Body of pancreas (tissue), 4 donors: ENCODE measurements around the gene RBM4B. TPM values are rescaled to one million over a fixed set of nuclear protein-coding genes. Genes with fewer than 3 reads are reported as not detected.

Source experiments
- ATAC-seq: fragments of 150-250 bp; one replicate; pipeline ENCODE4 v1.9.1; 2016
- DNase-seq, 4 donors: peaks; one replicate each; pipeline ENCODE4 v3.0.0-alpha.2; 2019
- H3K27ac ChIP-seq, 4 donors: fragments of 200-600 bp; sonication (generic); 1 replicate in 3 of 4; 2 replicates in 1 of 4; pipeline versions ENCODE4 v1.5.1 to v1.6.1; 2016 to 2019; ENCODE audit warnings: mild to moderate bottlenecking in 1 of 4, mixed read lengths in 1 of 4, moderate library complexity in 1 of 4
- H3K27me3 ChIP-seq, 2 donors: fragments of 200-600 bp; sonication (generic); one replicate each; pipeline ENCODE4 v1.6.0; 2016; ENCODE audit warnings: mild to moderate bottlenecking in 1 of 2
- H3K36me3 ChIP-seq, 2 donors: fragments of 200-600 bp; sonication (generic); replicated peaks in 1 of 2; 2 replicates each; pipeline ENCODE4 v1.5.1; 2016; ENCODE audit warnings: low read depth in 2 of 2; ENCODE audit not compliant: insufficient read depth in 1 of 2
- H3K4me1 ChIP-seq: fragments of 200-600 bp; sonication (generic); one replicate; pipeline ENCODE4 v1.6.0; 2016
- H3K4me3 ChIP-seq, 2 donors: fragments of 200-600 bp; sonication (generic); 1 replicate in 1 of 2; 2 replicates in 1 of 2; pipeline ENCODE4 v1.5.1; 2016 to 2019
- H3K9me3 ChIP-seq, 3 donors: fragments of 200-600 bp; sonication (generic); 1 replicate in 2 of 3; 2 replicates in 1 of 3; pipeline ENCODE4 v1.5.1; 2016
- POLR2A ChIP-seq, 3 donors: fragments of 450-650 bp; IDR thresholded peaks; one replicate each; pipeline ENCODE4 v1.6.1; 2016; ENCODE audit warnings: antibody characterized with exemption in 3 of 3, mild to moderate bottlenecking in 2 of 3
- WGBS, 2 donors: methylation state at CpG; one replicate each; pipeline ENCODE4 v1.1.5; 2017; 5-methylcytosine and 5-hydroxymethylcytosine counted together
- intact Hi-C: fragments of 100-400 bp; cut with DNase I; formaldehyde crosslinking; loops from one replicate; pipeline ENCODE4 v1.15.1; 2023
- total RNA-seq, 2 donors: library from RNA; depleted of rRNA; stranded (reverse); fragments of >200 nt; gene quantifications; one replicate each; pipeline ENCODE4 v1.1.0, GENCODE V29; 2016
- TF ChIP-seq, protein P1 (sequence below), 7 experiments: fragments of 450-650 bp in 4 of 7; fragments of 200-600 bp in 3 of 7; sonication (generic) in 3 of 7; IDR thresholded peaks; one replicate each; pipeline ENCODE4 v1.5.1; 2016 to 2019; ENCODE audit warnings: antibody characterized with exemption in 7 of 7

Gene RBM4B
- total RNA-seq, 2 donors from 2014 or later: 13.2 to 22.6 TPM

DNA sequence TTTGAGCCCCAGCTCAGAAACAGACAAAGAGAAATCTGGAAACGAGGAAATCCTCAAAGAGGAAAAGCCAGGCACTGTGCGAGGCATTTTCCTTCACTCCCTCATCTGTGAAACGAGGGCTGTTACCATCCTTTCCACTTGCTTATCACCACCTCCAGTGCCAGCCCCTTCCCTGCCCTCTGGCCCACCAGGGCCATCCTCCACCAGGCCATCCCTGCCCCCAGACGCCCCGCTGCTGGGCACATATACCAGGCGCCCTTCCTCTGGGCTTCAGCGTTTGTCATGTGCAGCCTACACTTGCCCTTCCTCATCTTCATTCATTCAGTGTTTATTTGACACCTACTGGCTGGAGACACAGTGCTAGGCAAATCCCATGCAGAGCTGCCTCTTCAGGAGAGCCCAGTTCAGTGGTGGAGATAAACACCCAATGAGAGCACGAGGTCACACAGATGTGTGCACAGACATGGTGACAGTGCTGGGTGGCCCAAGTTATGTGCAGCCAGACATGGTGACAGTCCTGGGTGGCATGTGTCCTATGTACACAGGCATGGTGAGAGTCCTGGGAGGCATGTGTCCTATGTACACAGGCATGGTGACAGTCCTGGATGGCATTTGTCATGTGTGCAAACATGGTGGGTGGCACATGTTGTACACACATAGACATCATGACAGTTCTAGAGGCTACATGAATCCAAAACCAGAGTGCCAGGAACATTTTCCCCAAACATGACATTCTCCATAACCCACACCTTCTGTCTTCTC lies 41.6 kb upstream of the RBM4B start:
- peak overlapping the region; percentile 66 to 86 (median 78) for H3K27ac ChIP-seq
- intact Hi-C loops: no loop called here
- 74 to 79% methylated on average over 8 of the region's 8 CpGs for WGBS, 2 donors
- H3K27me3 ChIP-seq: no peaks in the 10 kb centered on the region
- H3K4me1 ChIP-seq: peaks cover 42% of the 10 kb centered on the region
- peaks cover 0 to 3% of the 10 kb centered on the region in 2 donors for H3K36me3 ChIP-seq
- no peak for TF ChIP-seq POLR2A (IDR thresholded peaks at IDR 0.05)
- TF ChIP-seq, protein P1, sequence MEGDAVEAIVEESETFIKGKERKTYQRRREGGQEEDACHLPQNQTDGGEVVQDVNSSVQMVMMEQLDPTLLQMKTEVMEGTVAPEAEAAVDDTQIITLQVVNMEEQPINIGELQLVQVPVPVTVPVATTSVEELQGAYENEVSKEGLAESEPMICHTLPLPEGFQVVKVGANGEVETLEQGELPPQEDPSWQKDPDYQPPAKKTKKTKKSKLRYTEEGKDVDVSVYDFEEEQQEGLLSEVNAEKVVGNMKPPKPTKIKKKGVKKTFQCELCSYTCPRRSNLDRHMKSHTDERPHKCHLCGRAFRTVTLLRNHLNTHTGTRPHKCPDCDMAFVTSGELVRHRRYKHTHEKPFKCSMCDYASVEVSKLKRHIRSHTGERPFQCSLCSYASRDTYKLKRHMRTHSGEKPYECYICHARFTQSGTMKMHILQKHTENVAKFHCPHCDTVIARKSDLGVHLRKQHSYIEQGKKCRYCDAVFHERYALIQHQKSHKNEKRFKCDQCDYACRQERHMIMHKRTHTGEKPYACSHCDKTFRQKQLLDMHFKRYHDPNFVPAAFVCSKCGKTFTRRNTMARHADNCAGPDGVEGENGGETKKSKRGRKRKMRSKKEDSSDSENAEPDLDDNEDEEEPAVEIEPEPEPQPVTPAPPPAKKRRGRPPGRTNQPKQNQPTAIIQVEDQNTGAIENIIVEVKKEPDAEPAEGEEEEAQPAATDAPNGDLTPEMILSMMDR (IDR thresholded peaks at IDR 0.05): no peak
- H3K9me3 ChIP-seq: no peaks in the 10 kb centered on the region
- DNase-seq (peak in 1 of 4 donors; percentile 35), ATAC-seq (no peak)
- no peak overlapping the region for H3K4me3 ChIP-seq

DNA sequence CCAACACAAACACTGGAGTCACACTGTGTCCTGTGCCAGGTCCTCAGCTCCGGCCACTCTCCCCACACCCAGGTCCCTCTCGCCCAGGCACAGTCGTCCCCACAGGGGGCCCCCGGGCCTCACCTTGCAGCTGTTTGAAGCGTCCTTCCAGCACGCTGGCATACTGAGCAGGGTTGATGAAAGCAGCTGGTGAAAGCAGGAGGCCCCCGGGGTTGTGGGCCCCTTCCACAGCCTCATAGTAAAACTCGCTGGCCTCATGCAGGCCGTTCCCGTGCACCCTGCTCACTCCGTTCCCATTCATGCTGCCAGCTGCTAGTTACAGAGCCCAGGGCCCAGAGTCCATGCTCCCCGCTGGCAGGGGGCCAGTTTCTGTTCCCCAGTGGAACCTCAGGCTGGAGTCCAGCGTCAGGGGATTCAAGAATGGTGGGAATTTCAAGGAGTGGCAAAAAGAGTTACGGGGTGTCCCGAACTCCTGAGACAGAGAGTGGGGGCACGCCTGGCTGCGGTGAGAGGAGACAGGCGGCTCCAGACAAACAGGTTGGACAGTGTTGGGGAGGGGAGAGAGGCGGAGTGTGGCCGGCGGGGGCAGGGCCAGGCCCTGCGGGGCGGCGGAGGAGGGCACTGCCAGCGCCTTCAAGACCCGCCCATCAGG lies 40.8 kb upstream of the RBM4B start:
- TF ChIP-seq, protein P1 (IDR thresholded peaks at IDR 0.05): peak in 6 of 7 experiments; percentile 5 to 77 (median 48)
- TF ChIP-seq POLR2A (IDR thresholded peaks at IDR 0.05): peak; percentile 48 to 73 (median 70)
- intact Hi-C loops: no loop called here
- WGBS, 2 donors: 14 to 21% methylated on average over 21 to 26 of the region's 26 CpGs
- no peaks in the 10 kb centered on the region for H3K9me3 ChIP-seq
- DNase-seq: peak; percentile 71 to 82 (median 80)
- peak overlapping the region; percentile 19 to 34 for H3K4me3 ChIP-seq
- no peaks in the 10 kb centered on the region for H3K27me3 ChIP-seq
- peaks cover 42% of the 10 kb centered on the region for H3K4me1 ChIP-seq
- H3K36me3 ChIP-seq: peaks cover 0 to 4% of the 10 kb centered on the region in 2 donors
- peak; percentile 65 for ATAC-seq
- H3K27ac ChIP-seq: peak overlapping the region; percentile 66 to 86 (median 78)

DNA sequence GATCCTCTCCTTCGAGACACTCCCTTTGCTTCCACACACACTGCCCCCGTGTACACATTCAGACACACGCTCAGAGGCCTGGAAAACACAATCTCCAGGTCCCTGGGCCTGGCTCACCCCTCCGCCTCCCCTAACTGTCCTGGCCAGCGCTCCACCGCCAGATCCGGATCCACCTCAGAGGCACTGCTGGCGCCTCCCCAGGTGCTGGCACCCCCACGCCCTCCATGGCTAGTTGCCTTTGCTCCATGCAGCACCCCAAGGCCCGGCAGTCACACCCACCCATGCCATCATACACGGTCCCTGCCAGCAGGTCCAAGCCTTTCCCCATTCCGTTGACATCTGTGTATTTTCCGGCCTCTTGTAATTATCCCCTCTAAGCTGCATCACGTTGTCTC lies 40.2 kb upstream of the RBM4B start:
- 34 to 43% methylated on average over 14 of the region's 14 CpGs for WGBS, 2 donors
- TF ChIP-seq, protein P1 (IDR thresholded peaks at IDR 0.05): no peak
- TF ChIP-seq POLR2A (IDR thresholded peaks at IDR 0.05): no peak
- Histone ChIP-seq H3K4me1 (peaks cover 42% of the 10 kb centered on the region), H3K27me3 (no peaks in the 10 kb centered on the region), H3K36me3 (peaks cover 0 to 5% of the 10 kb centered on the region in 2 donors), H3K9me3 (no peaks in the 10 kb centered on the region), H3K27ac (peak overlapping the region; percentile 66 to 86 (median 78)), H3K4me3 (peak overlapping the region; percentile 19 to 34)
- intact Hi-C loops: no loop called here
- DNase-seq (peak; percentile 20 to 51 (median 40)), ATAC-seq (peak; percentile 2)

DNA sequence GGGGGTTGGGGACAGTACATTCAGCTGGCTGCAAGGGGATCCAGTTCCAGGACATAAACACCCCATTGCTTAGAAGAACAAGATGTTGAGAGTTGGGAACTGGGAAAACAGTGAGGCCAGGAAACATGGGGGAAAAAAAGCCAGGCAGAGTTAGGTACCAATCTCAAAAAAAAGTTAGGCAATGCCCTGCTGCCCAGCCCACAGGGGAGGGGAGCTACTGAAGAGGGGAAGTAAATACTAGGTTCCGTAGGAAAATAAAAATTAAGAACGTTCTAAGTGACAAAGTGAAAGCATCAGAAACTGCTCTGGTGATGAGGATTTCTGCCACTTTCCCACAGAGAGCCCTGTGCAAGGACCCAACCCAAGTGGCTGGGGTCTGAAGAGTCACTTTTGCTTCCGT lies 39.3 kb upstream of the RBM4B start:
- DNase-seq (no peak), ATAC-seq (no peak)
- H3K4me1 ChIP-seq: peaks cover 42% of the 10 kb centered on the region
- H3K4me3 ChIP-seq: no peak overlapping the region
- 62 to 71% methylated on average over 3 of the region's 3 CpGs for WGBS, 2 donors
- no peaks in the 10 kb centered on the region for H3K9me3 ChIP-seq
- intact Hi-C loops: no loop called here
- no peak overlapping the region for H3K27ac ChIP-seq
- no peak for TF ChIP-seq POLR2A (IDR thresholded peaks at IDR 0.05)
- TF ChIP-seq, protein P1 (IDR thresholded peaks at IDR 0.05): no peak
- H3K36me3 ChIP-seq: peaks cover 0 to 5% of the 10 kb centered on the region in 2 donors
- H3K27me3 ChIP-seq: no peaks in the 10 kb centered on the region
